ENCODE results near the gene ANTXRL.
"Not testable (repeated sequence)": the region's sequence is repeated elsewhere in the genome, so short reads cannot be mapped to it uniquely, and the experiment has no call there.

ANTXRL gene

GRCh38 chr10:46254467-46254866 is 32.3 kb upstream of the ANTXRL start:
- DNase-seq (ENCODE audit: low read depth): no peak

DNA sequence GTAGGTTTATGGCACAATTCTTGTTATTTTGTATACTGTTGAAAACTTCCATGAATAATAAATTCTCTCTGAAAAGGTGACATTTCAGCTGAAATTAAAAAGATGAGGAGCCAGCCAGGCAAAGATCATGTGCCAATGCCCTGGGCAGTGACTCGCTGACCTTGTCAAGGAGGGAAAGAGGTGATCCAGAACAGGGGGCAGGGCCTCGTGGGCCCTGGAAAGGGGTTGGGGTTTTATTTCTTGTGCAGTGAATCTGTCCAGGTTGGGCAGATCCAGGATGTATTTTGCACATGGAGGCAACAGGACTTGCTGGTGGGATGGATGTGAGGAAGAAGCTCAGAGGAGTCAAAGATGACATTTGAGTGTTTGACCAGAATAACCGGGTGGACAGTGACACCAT is 31.6 kb upstream of the ANTXRL start:
- DNase-seq (ENCODE audit: low read depth): not testable (repeated sequence)

DNA sequence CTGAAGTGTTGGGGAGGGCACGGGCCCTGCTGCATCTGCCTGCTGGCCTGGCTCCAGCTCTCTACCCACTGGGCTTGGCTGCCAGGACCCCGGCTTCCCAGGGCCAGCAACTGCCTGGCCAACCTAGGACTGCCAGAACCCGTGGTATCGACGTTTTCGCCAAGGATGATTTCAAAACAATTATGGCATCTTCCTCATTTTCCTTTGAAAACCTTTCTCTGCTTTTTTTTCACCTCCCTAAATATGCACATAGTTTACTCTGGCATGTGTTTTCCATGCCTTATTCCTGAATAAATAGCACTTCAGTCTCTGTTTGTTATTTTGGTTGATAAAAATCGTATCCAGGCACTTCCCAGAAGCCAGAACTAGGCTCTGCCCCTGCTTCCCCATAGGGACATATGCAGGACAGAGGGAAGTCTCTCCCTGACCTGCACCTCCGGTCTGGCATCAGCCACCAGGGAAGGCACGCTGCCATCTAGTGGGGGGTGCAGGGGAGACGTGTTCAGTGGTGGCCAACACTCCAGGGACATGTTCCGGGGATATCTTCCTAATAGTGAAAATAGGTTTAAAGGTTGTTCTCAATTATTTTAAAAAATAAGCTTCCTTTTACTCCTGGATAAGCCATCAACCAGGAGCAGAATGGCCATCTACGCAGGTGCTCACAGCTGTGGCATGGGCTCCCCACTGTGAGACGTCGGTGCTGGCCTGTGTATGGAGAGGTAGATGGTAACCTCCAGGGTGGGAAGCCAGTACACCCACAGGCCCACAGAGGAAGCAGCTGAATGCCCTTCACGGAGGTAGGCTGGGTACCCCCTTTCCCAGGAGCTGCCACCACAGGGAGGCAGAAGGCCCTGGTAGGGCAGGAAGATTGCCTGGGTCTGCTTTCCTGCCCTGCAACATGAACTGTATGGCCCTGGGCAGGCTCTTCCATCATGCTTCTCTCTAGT is 30.7 kb upstream of the ANTXRL start:
- peak; percentile 5 for DNase-seq (ENCODE audit: low read depth)

GRCh38 chr10:46257099-46257498 is 29.7 kb upstream of the ANTXRL start:
- DNase-seq (ENCODE audit: low read depth): no peak

DNA sequence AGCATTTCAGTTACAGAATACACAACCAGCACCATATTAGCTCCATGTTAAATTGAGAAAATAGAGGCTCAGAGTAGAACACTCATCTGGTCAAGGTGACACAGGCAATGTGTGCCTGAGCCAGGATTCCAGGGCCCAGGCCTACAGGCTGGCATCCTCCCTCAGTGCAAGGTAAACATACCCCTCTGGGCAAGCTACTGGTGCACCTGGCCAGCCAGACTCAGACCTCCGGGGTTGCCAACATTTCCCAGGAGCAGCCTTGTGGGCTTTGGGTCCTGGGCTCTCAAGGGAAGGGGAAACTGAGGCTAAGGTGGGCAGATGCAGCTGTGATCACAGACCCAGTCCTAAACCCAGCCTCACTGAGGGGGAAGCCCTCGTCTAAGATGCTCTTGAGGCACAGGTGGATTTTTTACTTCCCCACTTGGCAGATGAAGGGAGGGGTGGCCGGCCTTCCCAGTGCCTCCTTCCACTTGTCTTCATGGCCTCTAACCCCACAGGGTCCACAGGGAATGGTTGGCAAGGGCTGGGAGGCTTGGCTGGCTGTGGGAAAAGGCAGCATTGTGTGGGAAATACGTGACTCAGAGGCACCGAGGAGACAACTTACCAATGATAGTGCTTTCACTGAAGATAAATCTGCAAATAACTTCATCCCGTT is 23.8 kb upstream of the ANTXRL start:
- DNase-seq (ENCODE audit: low read depth): not testable (repeated sequence)

- DNase-seq (ENCODE audit: low read depth): no peak
Measured at GRCh38 chr10:46263831-46264268, 22.9 kb upstream of the ANTXRL start.

GRCh38 chr10:46264336-46264735 is 22.5 kb upstream of the ANTXRL start:
- no peak for DNase-seq (ENCODE audit: low read depth)

DNA sequence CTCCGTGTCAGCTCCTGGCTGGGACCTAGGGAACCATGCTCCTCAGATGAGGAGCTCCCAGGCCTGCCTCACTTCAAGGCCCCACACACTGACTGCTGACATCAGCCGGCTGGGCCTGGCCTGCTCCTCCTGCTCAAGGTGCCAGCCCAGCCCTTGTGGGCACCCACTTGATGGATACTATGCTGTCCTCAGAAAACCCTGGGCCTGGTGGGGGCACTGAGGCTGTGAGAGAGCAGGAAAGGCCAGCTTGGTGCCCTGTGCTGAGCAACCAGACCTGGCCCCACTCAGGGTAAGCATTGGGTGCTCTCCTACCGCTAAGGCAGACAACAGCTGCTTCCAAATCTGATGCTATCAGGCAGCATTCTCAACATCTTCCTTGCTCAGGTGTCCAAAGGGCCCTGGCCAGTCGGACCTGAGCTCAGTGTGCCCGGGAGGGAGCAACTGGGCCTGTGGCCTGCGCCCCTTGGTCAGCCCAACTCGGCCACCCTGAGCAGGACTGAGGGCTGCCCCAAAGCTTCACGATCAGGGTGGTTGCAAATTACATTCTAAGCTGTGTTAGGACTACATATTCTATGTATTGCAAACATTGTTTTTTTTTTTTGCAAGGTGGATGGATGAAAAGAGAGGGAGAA is 21.9 kb upstream of the ANTXRL start:
- DNase-seq (ENCODE audit: low read depth): no peak

- DNase-seq (ENCODE audit: low read depth): not testable (repeated sequence)
Measured at GRCh38 chr10:46265566-46266305, 21.1 kb upstream of the ANTXRL start.

DNA sequence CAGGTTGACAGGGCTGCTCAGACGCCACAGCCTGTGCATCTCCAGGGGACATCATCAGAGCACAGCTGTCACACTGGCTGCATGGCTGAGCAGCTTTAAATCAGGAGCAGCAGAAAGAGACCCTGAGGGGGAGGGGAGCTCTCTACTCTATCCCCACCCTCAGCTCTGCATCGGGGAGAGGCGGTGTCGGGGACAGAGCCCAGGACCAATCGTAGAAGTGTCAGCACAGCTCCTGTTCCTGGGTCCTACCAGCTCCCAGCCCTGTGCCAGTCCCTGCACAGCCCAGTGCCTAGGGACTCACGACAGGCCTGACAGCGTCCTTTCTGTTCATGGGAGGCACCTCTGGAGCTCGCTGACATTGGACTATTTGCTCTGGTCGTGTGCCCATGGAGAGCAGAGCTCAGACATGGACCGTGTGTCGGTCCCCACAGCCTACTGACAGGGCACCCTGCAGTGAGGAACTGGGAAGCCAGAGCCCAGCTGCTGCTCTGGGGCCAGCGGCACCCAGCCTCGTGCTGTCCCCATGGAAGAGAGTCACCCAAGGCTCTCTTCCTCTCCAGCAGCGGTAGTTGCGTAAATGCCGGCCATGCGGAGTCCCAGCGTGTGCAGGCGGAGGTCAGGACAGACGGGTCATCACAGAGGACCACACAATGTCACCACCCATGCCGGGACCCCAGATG is 20.4 kb upstream of the ANTXRL start:
- no peak for DNase-seq (ENCODE audit: low read depth)

- DNase-seq (ENCODE audit: low read depth): no peak
Measured at GRCh38 chr10:46267132-46267985, 19.4 kb upstream of the ANTXRL start.

DNA sequence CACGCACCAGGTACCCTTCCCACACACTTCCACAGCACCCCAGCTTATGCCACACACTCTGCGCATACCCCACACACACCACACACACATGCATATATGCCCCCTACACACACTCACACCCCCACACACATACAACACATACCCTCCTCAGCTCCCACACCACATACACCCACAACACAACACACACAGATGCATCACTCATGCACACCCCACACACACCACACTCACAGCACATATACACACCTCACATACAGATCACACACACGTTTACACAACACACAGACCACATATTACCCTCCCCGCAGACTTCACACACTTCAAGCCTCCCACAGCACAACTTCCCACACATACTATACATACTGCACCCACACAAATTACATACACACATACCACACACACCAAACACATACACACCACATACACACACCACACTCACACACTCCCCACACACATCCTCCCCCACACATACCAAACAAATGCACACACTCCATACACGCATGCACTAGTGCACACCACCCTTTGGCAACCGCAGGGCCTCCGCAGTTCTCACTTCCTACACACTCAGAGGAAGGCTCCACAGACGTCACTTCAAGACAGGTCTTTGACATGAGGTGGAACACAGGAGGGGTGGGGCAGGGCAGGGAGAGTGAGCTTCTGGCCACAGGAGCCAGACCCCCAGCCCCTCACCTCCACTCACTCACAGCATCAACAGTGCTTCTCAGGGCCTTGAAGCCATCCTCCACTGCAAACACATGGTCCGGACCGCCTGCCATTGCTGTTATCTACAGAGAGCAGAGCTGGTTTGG is 18.5 kb upstream of the ANTXRL start:
- DNase-seq (ENCODE audit: low read depth): no peak

- not testable (repeated sequence) for DNase-seq (ENCODE audit: low read depth)
Measured at GRCh38 chr10:46269554-46270053, 17.2 kb upstream of the ANTXRL start.

- no peak for DNase-seq (ENCODE audit: low read depth)
Measured at GRCh38 chr10:46270086-46270811, 16.5 kb upstream of the ANTXRL start.

- DNase-seq (ENCODE audit: low read depth): not testable (repeated sequence)
Measured at GRCh38 chr10:46270963-46271530, 15.8 kb upstream of the ANTXRL start.

- not testable (repeated sequence) for DNase-seq (ENCODE audit: low read depth)
Measured at GRCh38 chr10:46271795-46272499, 14.8 kb upstream of the ANTXRL start.

DNA sequence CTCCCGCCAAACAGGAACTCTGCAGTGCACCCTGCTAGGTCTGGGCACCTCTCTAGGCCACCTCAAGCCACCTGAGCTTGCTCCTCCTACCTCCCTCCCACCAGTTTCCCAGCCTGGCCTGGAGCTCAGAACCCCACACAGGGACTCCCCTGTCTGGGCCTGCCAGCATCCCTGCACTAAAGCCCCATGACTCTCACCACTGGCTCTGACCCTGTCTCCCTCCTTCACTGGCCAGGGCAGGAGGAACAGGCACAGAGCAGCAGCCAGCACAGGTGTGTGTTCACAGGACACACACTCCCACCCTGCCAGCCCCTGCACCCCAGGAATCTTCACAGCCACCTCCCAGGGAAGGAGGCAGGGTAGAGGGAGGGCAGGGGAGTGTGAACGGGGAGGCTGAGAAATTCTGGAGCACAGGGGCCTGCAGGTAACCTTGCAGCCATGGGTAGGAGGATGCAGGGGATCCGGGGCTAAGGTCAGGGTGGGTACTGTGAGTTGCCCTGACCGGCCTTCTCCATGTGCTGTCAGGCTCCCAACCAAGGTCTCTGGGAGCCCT is 13.9 kb upstream of the ANTXRL start:
- DNase-seq (ENCODE audit: low read depth): no peak
